Subcutaneous abdominal adipose tissue (tissue), 5 donors: Measurements from ENCODE around the gene NAGPA.

Experiments
- H3K27ac ChIP-seq: one replicate; pipeline ENCODE4 v1.7.0; 2013; ENCODE audit warnings: low read depth, mild to moderate bottlenecking, inconsistent platforms, low read length, moderate library complexity
- H3K27me3 ChIP-seq, 5 donors: one replicate each; pipeline ENCODE4 v1.7.0; 2013; ENCODE audit warnings: low read length in 5 of 5, inconsistent platforms in 1 of 5; ENCODE audit not compliant: control insufficient read depth in 5 of 5, insufficient read depth in 4 of 5
- H3K36me3 ChIP-seq, 5 donors: one replicate each; pipeline ENCODE4 v1.7.0; 2013; ENCODE audit warnings: low read length in 5 of 5; ENCODE audit not compliant: control insufficient read depth in 5 of 5, insufficient read depth in 5 of 5
- H3K4me1 ChIP-seq, 5 donors: one replicate each; pipeline ENCODE4 v1.7.0; 2013; ENCODE audit warnings: low read length in 5 of 5, mild to moderate bottlenecking in 3 of 5, moderate library complexity in 1 of 5; ENCODE audit not compliant: control insufficient read depth in 5 of 5, insufficient read depth in 5 of 5
- H3K4me3 ChIP-seq, 5 donors: one replicate each; pipeline ENCODE4 v1.7.0; 2013; ENCODE audit warnings: low read length in 5 of 5, low read depth in 1 of 5
- H3K9ac ChIP-seq, 5 donors: one replicate each; pipeline ENCODE4 v1.7.0; 2013; ENCODE audit warnings: low read length in 5 of 5, mild to moderate bottlenecking in 4 of 5, moderate library complexity in 3 of 5
- H3K9me3 ChIP-seq, 5 donors: one replicate each; pipeline ENCODE4 v1.7.0; 2013; ENCODE audit warnings: low read length in 5 of 5; ENCODE audit not compliant: control insufficient read depth in 5 of 5
- donor health status: healthy.
- donor health status: healthy.
- donor health status: healthy.
- donor health status: healthy.
- donor health status: healthy.

NAGPA gene

GRCh38 chr16:5030251-5030870 is 3.4 kb downstream of the NAGPA start:
- peaks cover 0 to 40% (median 26%) of the 10 kb centered on the region in 5 donors for H3K36me3 ChIP-seq

GRCh38 chr16:5028950-5029475 is 4.7 kb downstream of the NAGPA start:
- Histone ChIP-seq H3K36me3 (peaks cover 0 to 47% (median 31%) of the 10 kb centered on the region in 5 donors), H3K9ac (no peak overlapping the region), H3K4me3 (no peak overlapping the region)

More at GRCh38 chr16:5030251-5030870, 3.4 kb downstream of the NAGPA start:
- no peak overlapping the region for H3K27ac ChIP-seq
- H3K9me3 ChIP-seq, result no peaks in the 10 kb centered on the region
- no peak overlapping the region for H3K9ac ChIP-seq
- no peaks in the 10 kb centered on the region for H3K27me3 ChIP-seq
- no peak overlapping the region for H3K4me3 ChIP-seq
- H3K4me1 ChIP-seq, result peaks cover 2 to 27% (median 18%) of the 10 kb centered on the region in 5 donors

GRCh38 chr16:5027575-5028235 is 6.0 kb downstream of the NAGPA start:
- Histone ChIP-seq H3K27me3 (no peaks in the 10 kb centered on the region), H3K36me3 (peaks cover 0 to 47% (median 31%) of the 10 kb centered on the region in 5 donors), H3K27ac (no peak overlapping the region), H3K9me3 (no peaks in the 10 kb centered on the region), H3K9ac (no peak overlapping the region), H3K4me3 (no peak overlapping the region), H3K4me1 (peaks cover 0 to 8% (median 4%) of the 10 kb centered on the region in 5 donors)

More at GRCh38 chr16:5028950-5029475, 4.7 kb downstream of the NAGPA start:
- Histone ChIP-seq H3K4me1 (peaks cover 2 to 19% (median 11%) of the 10 kb centered on the region in 5 donors), H3K27ac (no peak overlapping the region), H3K9me3 (no peaks in the 10 kb centered on the region), H3K27me3 (no peaks in the 10 kb centered on the region)

- no peaks in the 10 kb centered on the region for H3K27me3 ChIP-seq
- peaks cover 0 to 3% (median 0%) of the 10 kb centered on the region in 5 donors for H3K4me1 ChIP-seq
- H3K27ac ChIP-seq, result no peak overlapping the region
- no peak overlapping the region for H3K9ac ChIP-seq
- H3K9me3 ChIP-seq, result no peaks in the 10 kb centered on the region
- H3K36me3 ChIP-seq, result peaks cover 0 to 47% (median 31%) of the 10 kb centered on the region in 5 donors
- H3K4me3 ChIP-seq, result no peak overlapping the region
Observed at GRCh38 chr16:5027086-5027485, 6.6 kb downstream of the NAGPA start.

GRCh38 chr16:5026664-5027063 is 7.1 kb downstream of the NAGPA start:
- H3K27ac ChIP-seq, result no peak overlapping the region
- peaks cover 0 to under 1% (median 0%) of the 10 kb centered on the region in 5 donors for H3K4me1 ChIP-seq
- no peaks in the 10 kb centered on the region for H3K27me3 ChIP-seq
- H3K9me3 ChIP-seq, result no peaks in the 10 kb centered on the region
- H3K9ac ChIP-seq, result no peak overlapping the region
- H3K36me3 ChIP-seq, result peaks cover 0 to 47% (median 31%) of the 10 kb centered on the region in 5 donors
- no peak overlapping the region for H3K4me3 ChIP-seq

GRCh38 chr16:5025171-5025632 is 8.5 kb downstream of the NAGPA start:
- no peaks in the 10 kb centered on the region for H3K4me1 ChIP-seq
- H3K9ac ChIP-seq, result no peak overlapping the region
- peaks cover 0 to 42% (median 25%) of the 10 kb centered on the region in 5 donors for H3K36me3 ChIP-seq
- H3K4me3 ChIP-seq, result no peak overlapping the region
- H3K27me3 ChIP-seq, result peaks cover 0 to 4% (median 2%) of the 10 kb centered on the region in 5 donors
- H3K27ac ChIP-seq, result no peak overlapping the region
- H3K9me3 ChIP-seq, result no peaks in the 10 kb centered on the region

GRCh38 chr16:5024632-5025031 is 9.1 kb downstream of the NAGPA start:
- Histone ChIP-seq H3K9me3 (no peaks in the 10 kb centered on the region), H3K9ac (no peak overlapping the region), H3K36me3 (peaks cover 0 to 37% (median 22%) of the 10 kb centered on the region in 5 donors), H3K27me3 (peaks cover 0 to 9% (median 2%) of the 10 kb centered on the region in 5 donors), H3K27ac (no peak overlapping the region), H3K4me1 (no peaks in the 10 kb centered on the region), H3K4me3 (no peak overlapping the region)

- Histone ChIP-seq H3K27ac (no peak overlapping the region), H3K36me3 (peaks cover 0 to 17% (median 11%) of the 10 kb centered on the region in 5 donors), H3K9me3 (no peaks in the 10 kb centered on the region), H3K27me3 (peaks cover 0 to 9% (median 2%) of the 10 kb centered on the region in 5 donors), H3K4me1 (peaks cover 0 to 4% (median 0%) of the 10 kb centered on the region in 5 donors), H3K4me3 (no peak overlapping the region), H3K9ac (no peak overlapping the region)
Observed at GRCh38 chr16:5022521-5022920, 11.2 kb downstream of the NAGPA start.

GRCh38 chr16:5020551-5020950 is 13.2 kb downstream of the NAGPA start:
- Histone ChIP-seq H3K9ac (no peak overlapping the region), H3K27ac (no peak overlapping the region), H3K4me1 (peaks cover 0 to 5% (median 0%) of the 10 kb centered on the region in 5 donors), H3K9me3 (no peaks in the 10 kb centered on the region), H3K36me3 (peaks cover 0 to 7% (median 3%) of the 10 kb centered on the region in 5 donors), H3K27me3 (peaks cover 0 to 9% (median 2%) of the 10 kb centered on the region in 5 donors), H3K4me3 (no peak overlapping the region)

GRCh38 chr16:5019775-5020174 is 14.0 kb downstream of the NAGPA start:
- Histone ChIP-seq H3K4me1 (peaks cover 0 to 5% (median 0%) of the 10 kb centered on the region in 5 donors), H3K27me3 (peaks cover 0 to 9% (median 2%) of the 10 kb centered on the region in 5 donors), H3K36me3 (peaks cover 0 to under 1% (median 0%) of the 10 kb centered on the region in 5 donors), H3K4me3 (no peak overlapping the region), H3K9ac (no peak overlapping the region), H3K9me3 (no peaks in the 10 kb centered on the region), H3K27ac (no peak overlapping the region)
